ENCODE data around the gene NEURL3.

The NEURL3 gene

DNA sequence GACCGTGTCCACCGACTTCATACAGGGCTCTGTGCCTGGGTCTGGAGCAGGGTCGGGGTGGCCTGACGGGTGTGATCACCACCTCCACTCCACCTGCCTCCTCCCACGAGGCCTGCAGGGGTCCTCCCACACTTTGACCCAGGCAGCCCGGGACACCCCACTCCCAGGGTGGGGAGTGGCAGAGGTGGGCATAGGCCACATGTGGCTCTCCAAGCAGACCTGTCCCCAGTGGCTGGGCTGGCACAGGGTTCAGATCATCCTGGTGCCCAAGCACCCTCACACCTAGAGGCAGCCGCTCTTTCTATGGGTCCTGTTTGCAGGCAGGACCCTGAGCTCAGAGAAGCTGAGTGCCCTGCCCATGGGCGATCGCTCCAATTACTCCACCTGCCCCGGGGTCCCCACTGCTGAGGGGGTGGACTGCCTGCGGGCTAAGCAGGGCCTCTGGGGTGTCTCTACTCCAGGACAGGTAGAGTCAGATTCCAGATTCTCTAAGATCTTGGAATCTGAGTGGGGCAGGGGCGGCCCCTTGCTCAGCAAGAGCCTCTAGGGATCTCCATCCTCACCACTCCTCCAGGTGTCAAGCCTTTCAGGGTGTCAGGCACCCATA, 1.4 kb downstream of the NEURL3 start:
- DNase-seq (ENCODE audit: low read depth, low spot score) = no peak
- ChIA-PET CTCF (interaction anchor here (1.0 to 10.0 kb wide), 2 partner anchors 10 to 96 kb away, joined by 3 to 340 read pairs; no protein-coding TSS in a partner anchor), POLR2A (no interaction called here)
- H3K4me3 ChIP-seq (ENCODE audit: low read depth, low read length) = no peak overlapping the region
- TF ChIP-seq, protein P1, sequence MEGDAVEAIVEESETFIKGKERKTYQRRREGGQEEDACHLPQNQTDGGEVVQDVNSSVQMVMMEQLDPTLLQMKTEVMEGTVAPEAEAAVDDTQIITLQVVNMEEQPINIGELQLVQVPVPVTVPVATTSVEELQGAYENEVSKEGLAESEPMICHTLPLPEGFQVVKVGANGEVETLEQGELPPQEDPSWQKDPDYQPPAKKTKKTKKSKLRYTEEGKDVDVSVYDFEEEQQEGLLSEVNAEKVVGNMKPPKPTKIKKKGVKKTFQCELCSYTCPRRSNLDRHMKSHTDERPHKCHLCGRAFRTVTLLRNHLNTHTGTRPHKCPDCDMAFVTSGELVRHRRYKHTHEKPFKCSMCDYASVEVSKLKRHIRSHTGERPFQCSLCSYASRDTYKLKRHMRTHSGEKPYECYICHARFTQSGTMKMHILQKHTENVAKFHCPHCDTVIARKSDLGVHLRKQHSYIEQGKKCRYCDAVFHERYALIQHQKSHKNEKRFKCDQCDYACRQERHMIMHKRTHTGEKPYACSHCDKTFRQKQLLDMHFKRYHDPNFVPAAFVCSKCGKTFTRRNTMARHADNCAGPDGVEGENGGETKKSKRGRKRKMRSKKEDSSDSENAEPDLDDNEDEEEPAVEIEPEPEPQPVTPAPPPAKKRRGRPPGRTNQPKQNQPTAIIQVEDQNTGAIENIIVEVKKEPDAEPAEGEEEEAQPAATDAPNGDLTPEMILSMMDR (IDR thresholded peaks at IDR 0.05; ENCODE audit: insufficient read depth, low read length, missing control alignments) = no peak

DNA sequence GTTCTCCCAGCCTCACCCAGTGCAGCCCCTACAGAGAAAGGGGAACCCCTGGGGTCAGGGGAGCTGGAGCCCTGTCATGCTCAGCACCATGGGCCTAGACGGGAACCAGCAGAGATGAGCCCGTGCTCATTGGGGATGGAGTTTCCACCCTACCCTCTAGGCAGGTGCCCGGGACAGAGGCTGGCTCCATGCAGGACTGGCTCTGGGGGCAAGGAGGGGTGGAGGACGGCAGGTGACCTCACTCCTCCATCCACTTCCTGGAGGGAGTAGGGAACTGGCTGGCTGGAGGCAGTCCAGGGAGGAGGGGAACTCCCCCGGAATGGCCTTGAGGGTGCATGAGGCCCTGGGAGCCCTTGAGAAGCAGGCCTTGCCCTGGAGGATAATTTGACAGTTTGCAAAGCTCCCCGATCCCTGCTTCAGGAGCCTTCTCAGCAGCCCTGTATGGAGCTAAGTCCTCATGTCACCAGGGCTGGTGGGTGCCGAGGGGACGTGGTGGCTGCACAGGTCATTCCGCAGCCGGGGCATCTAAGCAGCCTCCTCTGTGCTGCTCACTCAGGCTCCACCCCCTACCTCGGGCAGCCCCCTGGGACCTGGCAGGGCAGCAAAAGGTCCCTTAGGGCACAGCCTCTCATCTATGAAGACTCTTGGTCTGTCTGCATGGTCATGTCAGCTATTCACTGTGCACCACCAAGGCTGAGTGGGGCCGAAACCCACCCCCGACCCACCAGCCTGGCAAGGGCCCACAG, 2.1 kb downstream of the NEURL3 start:
- CTCF ChIA-PET = interaction anchor here (0.8 to 1.0 kb wide), 3 partner anchors 9 to 96 kb away, joined by 3 read pairs; no protein-coding TSS in a partner anchor
- no peak overlapping the region for H3K4me3 ChIP-seq (ENCODE audit: low read depth, low read length)
- no peak for DNase-seq (ENCODE audit: low read depth, low spot score)
- TF ChIP-seq, protein P1 (IDR thresholded peaks at IDR 0.05; ENCODE audit: insufficient read depth, low read length, missing control alignments) = no peak
- POLR2A ChIA-PET = no interaction called here

DNA sequence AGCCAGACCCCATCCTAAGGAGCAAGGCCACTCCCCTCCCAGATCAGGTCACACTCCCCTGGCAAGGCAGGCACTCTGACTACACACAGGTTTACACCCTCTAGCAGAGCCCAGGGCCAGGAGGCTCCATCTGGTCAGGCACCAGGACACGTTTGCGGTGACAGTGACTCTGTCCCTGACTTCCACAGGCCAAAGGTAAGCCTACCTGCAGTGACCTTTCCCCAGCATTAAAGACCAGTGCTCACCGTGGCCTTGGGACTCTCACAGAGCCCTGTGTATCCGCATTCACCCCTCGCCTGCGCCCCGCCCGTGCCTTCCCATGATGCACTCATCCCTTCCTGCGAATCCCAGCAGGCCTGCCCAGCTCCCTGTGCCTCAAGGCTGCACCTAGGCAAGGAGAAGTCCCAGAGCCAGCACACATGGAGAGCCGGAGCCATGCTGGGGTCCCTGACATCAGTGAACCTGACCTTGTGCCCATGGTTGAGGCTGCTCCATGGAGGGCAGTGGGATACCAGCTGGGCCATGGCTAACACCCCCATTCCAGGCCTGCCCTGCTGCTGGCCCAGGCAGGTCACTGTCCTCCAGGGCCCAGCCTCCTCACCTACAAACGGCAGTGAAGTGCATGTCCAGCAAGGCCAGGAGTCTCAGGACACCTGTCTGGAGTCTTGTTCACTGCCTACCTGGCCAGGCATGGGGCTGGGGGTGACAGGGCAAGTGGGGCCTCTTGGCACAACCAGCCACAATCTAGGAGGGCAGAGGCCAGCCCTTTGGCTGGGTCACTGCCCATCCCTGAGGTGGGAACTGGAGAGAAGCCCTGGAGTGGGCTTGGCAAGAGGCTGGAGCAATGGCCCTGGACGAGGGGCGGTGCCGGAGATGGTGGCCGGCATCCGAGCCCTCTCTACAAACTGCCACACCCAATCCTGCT, 3.0 kb downstream of the NEURL3 start:
- DNase-seq (ENCODE audit: low read depth, low spot score) = no peak
- no peak overlapping the region for H3K4me3 ChIP-seq (ENCODE audit: low read depth, low read length)
- CTCF ChIA-PET = interaction anchor here (0.8 to 1.0 kb wide), 2 partner anchors 10 to 95 kb away, joined by 3 read pairs; no protein-coding TSS in a partner anchor
- TF ChIP-seq, protein P1 (IDR thresholded peaks at IDR 0.05; ENCODE audit: insufficient read depth, low read length, missing control alignments) = no peak
- POLR2A ChIA-PET = no interaction called here

DNA sequence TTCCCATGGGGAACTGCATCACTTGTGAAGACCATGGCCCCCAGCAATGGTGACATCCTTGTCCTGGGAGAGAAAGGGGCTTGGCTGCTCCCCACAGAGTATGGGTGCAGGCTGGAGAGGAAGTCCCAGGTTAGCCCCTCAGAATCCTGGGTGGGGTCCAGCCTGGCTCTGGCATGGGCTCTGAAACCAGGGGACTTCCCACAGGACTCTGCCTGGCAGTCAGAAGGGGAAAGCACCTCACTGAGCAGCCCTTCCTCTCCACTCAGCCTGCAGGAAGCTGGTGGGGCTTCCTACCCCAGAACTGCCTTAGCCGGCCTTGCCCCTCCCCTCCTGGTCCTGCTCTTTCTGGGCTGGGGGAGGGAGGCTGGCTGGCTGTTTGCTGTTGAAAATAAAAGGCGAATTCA, 3.7 kb downstream of the NEURL3 start:
- no peak for DNase-seq (ENCODE audit: low read depth, low spot score)
- TF ChIP-seq, protein P1 (IDR thresholded peaks at IDR 0.05; ENCODE audit: insufficient read depth, low read length, missing control alignments) = no peak
- POLR2A ChIA-PET = no interaction called here
- H3K4me3 ChIP-seq (ENCODE audit: low read depth, low read length) = no peak overlapping the region
- CTCF ChIA-PET = no interaction called here

DNA sequence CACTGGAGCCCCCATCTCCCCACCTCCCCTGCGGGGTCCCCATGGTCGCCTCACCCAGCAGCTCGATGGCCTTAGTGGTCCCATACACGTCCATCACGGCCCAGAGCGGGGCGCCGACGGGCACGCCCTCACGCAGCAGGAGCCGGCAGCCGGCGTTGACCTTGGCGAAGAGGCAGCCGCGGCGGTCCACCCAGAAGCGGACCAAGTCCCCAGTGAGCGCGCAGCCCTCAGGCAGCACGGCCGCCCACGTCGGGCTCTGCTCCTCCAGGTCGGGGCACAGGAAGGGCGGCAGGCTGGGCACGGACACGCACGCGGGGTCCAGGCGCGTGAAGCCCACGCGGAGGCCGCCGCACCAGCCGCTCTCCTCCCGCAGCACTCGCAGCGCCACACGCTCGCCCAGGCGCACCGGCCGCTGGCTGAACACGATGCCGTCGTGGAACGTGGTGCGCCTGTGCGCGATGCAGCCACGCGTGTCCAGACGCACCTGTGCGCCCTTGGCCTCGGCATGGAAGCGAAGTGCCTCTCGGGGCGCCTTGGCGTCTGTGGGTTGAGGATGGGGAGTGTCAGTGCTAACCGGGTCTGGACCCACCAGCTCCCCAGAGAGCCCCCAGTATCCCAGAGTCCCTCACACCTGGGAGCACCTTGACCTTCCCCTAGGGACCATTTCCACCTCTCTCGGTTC, 4.6 kb downstream of the NEURL3 start:
- CTCF ChIA-PET = interaction anchor here (1.1 kb wide), 1 partner anchor 93 kb away, joined by 3 read pairs; no protein-coding TSS in a partner anchor

More for the DNA sequence above, 4.6 kb downstream of the NEURL3 start:
- DNase-seq (ENCODE audit: low read depth, low spot score) = no peak
- no peak overlapping the region for H3K4me3 ChIP-seq (ENCODE audit: low read depth, low read length)
- TF ChIP-seq, protein P1 (IDR thresholded peaks at IDR 0.05; ENCODE audit: insufficient read depth, low read length, missing control alignments) = no peak
- POLR2A ChIA-PET = no interaction called here
